CD4-positive, CD25-positive, alpha-beta regulatory T cell (primary cell): ENCODE results near the gene PCBP3. TPM values are rescaled to one million over a fixed set of nuclear protein-coding genes. Genes with fewer than 3 reads are reported as not detected.

Experiments used
- ATAC-seq, 2 donors: fragments of 150-1000 bp; cut with Tn5 transposase; one replicate each; pipeline ENCODE4 v1.10.0; 2021; ENCODE audit warnings: low read depth in 2 of 2, moderate number of reproducible peaks in 2 of 2, moderate library complexity in 1 of 2
- DNase-seq, 3 donors: peaks; one replicate each; pipeline versions ENCODE4 v3.0.0 to v3.0.0-alpha.2; 2012 to 2022; ENCODE audit warnings: mixed read lengths in 1 of 3
- H3K27ac ChIP-seq: one replicate; pipeline ENCODE4 v1.7.0; 2013; ENCODE audit warnings: mild to moderate bottlenecking, low read length; ENCODE audit not compliant: insufficient read depth, poor library complexity, severe bottlenecking
- H3K27me3 ChIP-seq: one replicate; pipeline ENCODE4 v1.7.0; 2013; ENCODE audit warnings: low read length; ENCODE audit not compliant: control insufficient read depth, insufficient read depth
- H3K36me3 ChIP-seq: one replicate; pipeline ENCODE4 v1.7.0; 2013; ENCODE audit warnings: mild to moderate bottlenecking, low read length, moderate library complexity; ENCODE audit not compliant: control insufficient read depth, insufficient read depth
- H3K4me1 ChIP-seq: 2 replicates; pipeline ENCODE4 v1.7.0; 2013; ENCODE audit warnings: mild to moderate bottlenecking, low read length; ENCODE audit not compliant: insufficient read depth, control insufficient read depth, poor library complexity, severe bottlenecking
- H3K4me3 ChIP-seq: one replicate; pipeline ENCODE4 v1.7.0; 2013; ENCODE audit warnings: low read depth, mild to moderate bottlenecking, low read length, moderate library complexity
- H3K9me3 ChIP-seq, 2 experiments: 1 replicate in 1 of 2; 2 replicates in 1 of 2; pipeline ENCODE4 v1.7.0; 2013; ENCODE audit warnings: low read length in 2 of 2, mild to moderate bottlenecking in 1 of 2, moderate library complexity in 1 of 2; ENCODE audit not compliant: control insufficient read depth in 2 of 2
- H3K27ac Mint-ChIP-seq, 3 donors: one replicate each; pipeline ENCODE4 v1.8.0; 2020 to 2022; ENCODE audit warnings: mild to moderate bottlenecking in 3 of 3, mixed read lengths in 3 of 3, moderate library complexity in 2 of 3
- H3K27me3 Mint-ChIP-seq: one replicate; pipeline ENCODE4 v1.8.0; 2022; ENCODE audit warnings: mild to moderate bottlenecking, mixed read lengths
- H3K36me3 Mint-ChIP-seq: one replicate; pipeline ENCODE4 v1.8.0; 2020; ENCODE audit warnings: mixed read lengths
- H3K4me1 Mint-ChIP-seq, 4 donors: one replicate each; pipeline ENCODE4 v1.8.0; 2020 to 2022; ENCODE audit warnings: mixed read lengths in 4 of 4, mild to moderate bottlenecking in 1 of 4
- H3K4me3 Mint-ChIP-seq, 4 donors: one replicate each; pipeline ENCODE4 v1.8.0; 2020 to 2022; ENCODE audit warnings: mild to moderate bottlenecking in 4 of 4, mixed read lengths in 4 of 4, moderate library complexity in 3 of 4
- H3K9me3 Mint-ChIP-seq, 7 donors: one replicate each; pipeline ENCODE4 v1.8.0; 2020 to 2022; ENCODE audit warnings: mixed read lengths in 7 of 7, mild to moderate bottlenecking in 3 of 7, moderate library complexity in 2 of 7
- polyA plus RNA-seq, 4 donors: library from polyadenylated mRNA; unstranded; fragments of 300-500 nt; fragmentation: Illumina TruSeq; gene quantifications; one replicate each; pipeline ENCODE4 v1.2.3, GENCODE V29; 2021
- total RNA-seq: library from RNA; stranded (reverse); gene quantifications from one replicate; pipeline ENCODE4 v1.2.3, GENCODE V29; 2022

Gene PCBP3
- total and polyA plus RNA-seq, 5 donors from 2014 or later = 0.72 to 5.3 (median 2.3) TPM

DNA sequence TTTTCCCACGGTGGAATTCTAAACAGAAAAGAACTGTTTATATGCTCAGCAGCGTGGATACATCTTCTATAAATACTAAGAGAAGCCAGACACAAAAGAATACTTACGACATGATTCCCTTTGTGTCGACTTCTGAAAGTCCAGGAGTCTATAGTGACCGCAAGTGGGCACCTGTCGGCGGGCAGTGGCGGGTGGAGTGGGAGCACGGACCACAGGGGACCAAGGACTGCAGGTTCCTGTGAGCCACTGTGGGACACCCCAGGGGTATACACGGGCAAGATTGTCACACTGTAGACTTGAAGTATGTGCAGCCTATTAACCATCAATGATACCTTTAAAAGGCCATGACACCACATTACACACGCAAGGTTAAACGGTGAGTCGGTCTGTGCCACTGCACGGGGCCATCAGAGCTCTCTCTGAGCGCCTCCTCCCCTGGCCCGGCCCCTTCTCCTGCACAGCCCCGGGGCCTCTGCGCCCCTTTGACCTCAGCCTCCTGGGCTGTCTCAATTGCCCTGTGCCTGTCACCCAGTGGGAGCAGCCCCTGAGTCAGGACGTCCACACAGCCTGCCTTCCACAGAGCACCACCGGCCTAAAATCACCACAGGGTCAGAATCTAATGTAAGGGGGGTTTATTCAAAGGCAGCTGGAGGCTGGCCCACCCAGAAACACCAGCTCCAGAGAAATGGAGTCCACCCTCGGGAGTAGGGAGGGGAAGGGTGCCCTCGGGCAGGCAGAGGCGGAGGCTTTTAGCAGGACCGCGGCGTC is 248.0 kb downstream of the PCBP3 start:
- Histone ChIP-seq H3K9me3 (no peaks in the 10 kb centered on the region), H3K36me3 (no peaks in the 10 kb centered on the region), H3K4me3 (peak overlapping the region; percentile 26), H3K27me3 (no peaks in the 10 kb centered on the region), H3K27ac (no peak overlapping the region), H3K4me1 (peaks cover 62% of the 10 kb centered on the region)
- peak overlapping the region in 2 of 3 donors; percentile 84 to 89 for H3K27ac Mint-ChIP-seq
- H3K27me3 Mint-ChIP-seq = no peaks in the 10 kb centered on the region
- no peaks in the 10 kb centered on the region for H3K9me3 Mint-ChIP-seq
- peaks cover 0 to 70% (median 44%) of the 10 kb centered on the region in 4 donors for H3K4me1 Mint-ChIP-seq
- ATAC-seq (no peak), DNase-seq (no peak)
- peak overlapping the region; percentile 14 to 81 (median 78) for H3K4me3 Mint-ChIP-seq
- no peaks in the 10 kb centered on the region for H3K36me3 Mint-ChIP-seq

DNA sequence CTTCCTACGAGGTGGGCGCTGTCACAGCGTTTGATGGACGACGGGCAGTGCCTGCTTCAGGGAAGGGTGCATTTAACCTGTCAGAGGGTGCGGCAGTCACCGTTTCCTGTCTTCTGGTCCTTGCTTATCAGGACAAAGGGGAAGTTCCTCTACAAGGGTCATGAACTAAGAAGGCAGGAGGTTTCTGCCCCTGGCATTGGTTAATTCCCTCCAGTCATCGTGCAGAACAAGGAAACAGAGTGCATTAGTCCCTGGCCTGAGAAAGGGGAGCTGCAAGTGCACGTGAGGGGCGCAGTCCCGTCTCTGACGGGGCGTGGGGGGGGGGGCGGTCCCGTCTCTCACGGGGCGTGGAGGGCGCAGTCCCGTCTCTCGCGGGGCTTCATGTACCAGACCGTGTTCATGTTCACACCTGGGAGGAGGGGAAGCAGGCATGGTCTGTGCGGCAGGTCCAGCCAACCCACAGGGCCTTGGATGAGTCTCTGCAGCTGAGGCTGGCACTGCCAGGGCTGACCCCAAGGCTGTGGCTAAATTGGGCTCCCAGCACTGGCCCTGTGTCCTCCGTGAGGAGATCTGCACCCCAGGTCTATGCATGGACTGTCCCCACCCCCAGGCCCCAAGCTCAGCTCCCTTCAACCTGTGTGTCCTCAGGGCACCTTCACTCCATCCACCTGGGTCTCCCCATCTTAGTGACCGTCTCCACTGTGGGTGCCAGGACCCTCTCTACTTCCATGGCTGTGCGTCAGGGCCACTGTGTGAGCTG is 248.8 kb downstream of the PCBP3 start:
- Histone ChIP-seq H3K36me3 (no peaks in the 10 kb centered on the region), H3K4me1 (peaks cover 54% of the 10 kb centered on the region), H3K4me3 (peak overlapping the region; percentile 26), H3K27me3 (no peaks in the 10 kb centered on the region), H3K9me3 (no peaks in the 10 kb centered on the region), H3K27ac (no peak overlapping the region)
- ATAC-seq (peak; percentile 43 to 68), DNase-seq (peak in 2 of 3 donors; percentile 18 to 66)
- Mint-ChIP-seq H3K27ac (peak overlapping the region; percentile 75 to 89 (median 84)), H3K36me3 (no peaks in the 10 kb centered on the region), H3K4me1 (peaks cover 0 to 62% (median 38%) of the 10 kb centered on the region in 4 donors), H3K9me3 (no peaks in the 10 kb centered on the region), H3K27me3 (no peaks in the 10 kb centered on the region), H3K4me3 (peak overlapping the region; percentile 14 to 81 (median 54))

DNA sequence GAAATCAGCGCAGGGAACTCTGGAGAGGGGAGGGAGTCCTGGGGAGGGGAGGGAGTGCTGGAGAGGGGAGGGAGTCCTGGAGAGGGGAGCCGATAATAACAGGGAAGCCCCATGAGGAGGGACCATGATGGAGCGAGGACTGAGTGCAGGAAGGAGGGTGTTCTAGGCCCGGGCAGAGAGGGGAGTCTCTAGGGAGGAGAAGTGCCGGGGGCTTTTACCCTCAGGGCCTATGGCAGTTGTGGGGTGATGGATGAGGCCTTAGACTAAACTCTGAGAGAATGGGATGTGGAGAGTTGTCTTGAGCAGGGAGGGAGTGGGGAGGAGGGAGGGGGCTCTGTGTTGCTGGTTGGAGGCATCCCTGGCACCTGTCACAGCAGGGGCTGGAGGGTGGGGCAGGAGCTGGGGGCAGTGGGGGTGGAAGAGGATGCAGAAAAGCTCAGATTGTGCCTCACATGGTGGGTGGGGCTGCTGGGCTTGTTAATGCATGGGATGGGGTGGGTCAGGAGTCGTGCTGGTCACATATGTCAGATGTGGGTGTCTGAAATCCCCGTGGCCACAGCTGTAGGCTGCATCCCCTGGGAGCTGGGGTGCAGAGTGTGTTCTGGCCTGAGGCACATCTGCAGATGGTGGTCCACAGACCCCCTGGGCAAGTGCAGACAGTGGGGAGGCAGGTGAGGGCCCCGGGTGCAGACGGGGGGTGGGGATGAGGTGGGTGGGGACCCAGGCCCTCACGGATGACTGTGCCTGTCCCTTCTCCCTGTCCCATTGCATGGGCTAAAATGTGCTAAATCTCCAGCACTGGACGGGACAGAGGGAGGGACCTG is 249.6 kb downstream of the PCBP3 start:
- Mint-ChIP-seq H3K36me3 (no peaks in the 10 kb centered on the region), H3K4me1 (peaks cover 0 to 55% (median 34%) of the 10 kb centered on the region in 4 donors), H3K9me3 (no peaks in the 10 kb centered on the region), H3K27me3 (no peaks in the 10 kb centered on the region), H3K27ac (no peak overlapping the region), H3K4me3 (peak overlapping the region in 2 of 4 donors; percentile 39 to 43)
- no peaks in the 10 kb centered on the region for H3K36me3 ChIP-seq
- H3K9me3 ChIP-seq = no peaks in the 10 kb centered on the region
- DNase-seq = no peak
- no peak for ATAC-seq
- no peaks in the 10 kb centered on the region for H3K27me3 ChIP-seq
- H3K27ac ChIP-seq = no peak overlapping the region
- peaks cover 50% of the 10 kb centered on the region for H3K4me1 ChIP-seq
- H3K4me3 ChIP-seq = no peak overlapping the region

DNA sequence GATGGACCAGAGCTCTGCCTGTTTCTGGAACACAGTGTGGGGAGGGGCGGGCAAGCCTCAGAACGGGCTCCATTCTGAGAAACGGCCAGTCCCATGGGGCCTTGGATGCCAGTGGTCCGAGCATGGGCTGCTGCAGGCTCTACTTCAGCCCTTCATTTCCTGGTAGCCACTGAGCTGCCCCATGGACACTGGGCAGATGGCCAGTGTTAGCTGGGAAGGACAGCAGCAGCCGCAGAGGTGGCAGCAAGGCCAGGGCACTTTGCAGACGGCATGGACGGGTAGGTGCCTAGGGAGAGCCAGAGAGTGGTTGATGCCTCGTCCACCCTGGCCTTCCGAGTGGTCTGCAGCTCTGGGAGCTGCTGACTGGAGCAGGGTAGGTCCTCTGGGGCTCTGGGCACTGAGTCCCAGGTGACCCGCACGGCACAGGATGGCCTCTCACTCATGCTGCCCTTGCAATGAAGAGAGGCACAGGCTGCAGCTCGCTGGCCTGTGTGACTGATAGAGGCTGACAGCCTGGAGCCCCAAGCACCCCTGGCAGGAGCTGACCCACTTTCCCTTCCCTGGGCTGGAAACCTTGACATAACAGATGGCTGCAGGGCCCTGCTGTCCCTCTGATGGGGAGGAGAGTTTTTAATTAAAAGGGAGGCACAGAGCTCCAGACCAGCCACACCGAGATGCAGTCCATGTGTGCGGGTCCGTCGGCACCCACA is 250.4 kb downstream of the PCBP3 start:
- Histone ChIP-seq H3K36me3 (no peaks in the 10 kb centered on the region), H3K4me3 (no peak overlapping the region), H3K27ac (no peak overlapping the region), H3K9me3 (no peaks in the 10 kb centered on the region), H3K4me1 (peaks cover 42% of the 10 kb centered on the region), H3K27me3 (no peaks in the 10 kb centered on the region)
- ATAC-seq (no peak), DNase-seq (no peak)
- Mint-ChIP-seq H3K9me3 (no peaks in the 10 kb centered on the region), H3K4me1 (peaks cover 0 to 49% (median 28%) of the 10 kb centered on the region in 4 donors), H3K4me3 (no peak overlapping the region), H3K36me3 (no peaks in the 10 kb centered on the region), H3K27ac (peak overlapping the region in 1 of 3 donors; percentile 56), H3K27me3 (no peaks in the 10 kb centered on the region)

DNA sequence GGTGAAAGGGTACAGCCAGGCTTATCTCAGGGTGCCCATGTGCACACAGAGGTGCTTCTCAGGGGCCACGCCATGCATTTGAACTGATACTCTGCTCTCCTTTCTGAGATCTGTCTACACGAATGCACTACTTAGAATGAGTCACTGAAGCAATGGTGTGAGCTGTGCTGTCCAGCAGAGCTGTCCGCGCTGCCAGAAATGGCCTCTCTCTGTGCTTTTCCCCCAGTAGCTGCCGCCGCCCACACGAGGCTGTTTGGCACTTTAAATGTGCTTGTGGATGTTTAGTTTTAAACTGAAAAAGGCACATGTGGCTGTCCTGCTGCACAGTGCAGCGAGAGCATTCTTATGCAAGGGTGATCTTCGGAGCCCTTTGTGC is 250.9 kb downstream of the PCBP3 start:
- Mint-ChIP-seq H3K36me3 (no peaks in the 10 kb centered on the region), H3K9me3 (no peaks in the 10 kb centered on the region), H3K4me3 (no peak overlapping the region), H3K4me1 (peaks cover 0 to 43% (median 24%) of the 10 kb centered on the region in 4 donors), H3K27ac (peak overlapping the region; percentile 26 to 56 (median 38)), H3K27me3 (no peaks in the 10 kb centered on the region)
- DNase-seq (no peak), ATAC-seq (no peak)
- no peak overlapping the region for H3K27ac ChIP-seq
- peaks cover 37% of the 10 kb centered on the region for H3K4me1 ChIP-seq
- H3K27me3 ChIP-seq = no peaks in the 10 kb centered on the region
- H3K36me3 ChIP-seq = no peaks in the 10 kb centered on the region
- no peaks in the 10 kb centered on the region for H3K9me3 ChIP-seq
- no peak overlapping the region for H3K4me3 ChIP-seq

DNA sequence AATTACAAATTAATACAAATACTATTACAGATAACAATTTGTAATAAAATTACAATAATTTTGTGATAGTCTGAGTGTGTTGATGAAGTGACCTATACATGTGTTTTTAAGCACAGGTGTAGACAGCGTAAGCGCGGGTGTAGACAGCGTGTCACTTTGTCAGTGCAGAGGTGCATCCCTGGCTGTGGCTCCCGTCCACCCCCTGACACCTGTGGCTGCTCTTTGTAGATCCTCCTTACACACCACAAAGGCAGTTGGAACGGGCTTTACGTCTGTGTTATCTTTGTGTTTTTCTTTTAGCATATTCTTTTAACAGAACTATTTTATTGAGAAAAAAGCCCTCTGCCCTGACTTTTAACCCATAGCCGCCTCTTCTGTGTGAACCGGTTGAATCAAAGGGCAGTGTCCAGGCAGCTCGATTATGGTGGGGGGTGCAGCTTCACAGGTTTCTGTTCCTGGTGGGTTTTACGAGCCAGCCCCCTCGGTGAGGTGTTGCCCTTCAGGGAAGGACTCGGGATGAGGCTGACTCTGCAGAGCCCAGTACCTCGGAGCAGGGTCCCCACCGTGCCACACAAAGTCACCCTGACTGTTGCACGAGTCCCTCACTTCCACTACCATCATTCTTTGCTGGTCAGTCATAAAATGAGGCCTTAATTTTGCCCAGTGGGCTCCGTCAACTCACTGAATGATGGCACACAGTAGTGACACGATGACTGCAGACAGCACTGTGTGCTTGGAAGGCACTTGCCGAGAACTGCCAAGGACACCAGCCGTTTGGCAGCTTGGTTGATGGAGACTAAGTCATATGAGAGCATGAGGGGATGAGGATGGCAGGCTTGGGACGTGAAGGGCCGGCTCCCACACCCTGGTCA is 251.6 kb downstream of the PCBP3 start:
- ATAC-seq = no peak
- no peaks in the 10 kb centered on the region for H3K9me3 Mint-ChIP-seq
- H3K4me3 Mint-ChIP-seq = no peak overlapping the region
- H3K9me3 ChIP-seq = no peaks in the 10 kb centered on the region
- no peaks in the 10 kb centered on the region for H3K36me3 ChIP-seq
- no peak for DNase-seq
- H3K27ac Mint-ChIP-seq = peak overlapping the region in 1 of 3 donors; percentile 38
- no peaks in the 10 kb centered on the region for H3K36me3 Mint-ChIP-seq
- H3K4me1 Mint-ChIP-seq = peaks cover 0 to 36% (median 21%) of the 10 kb centered on the region in 4 donors
- H3K4me1 ChIP-seq = peaks cover 34% of the 10 kb centered on the region
- H3K27me3 Mint-ChIP-seq = no peaks in the 10 kb centered on the region
- no peak overlapping the region for H3K27ac ChIP-seq
- no peak overlapping the region for H3K4me3 ChIP-seq
- no peaks in the 10 kb centered on the region for H3K27me3 ChIP-seq
